Measurements from ENCODE around the gene TMBIM1. TPM values are rescaled to one million over a fixed set of nuclear protein-coding genes. Genes with fewer than 3 reads are reported as not detected.

The TMBIM1 gene
- 107 and 185 TPM in 2 replicates for total RNA-seq (ENCODE audit: low replicate concordance)

- peak; percentile 66 for DNase-seq (ENCODE audit: low read depth)
- H3K4me3 ChIP-seq (ENCODE audit: low read depth, low read length): peak within 1 kb of the TSS; percentile 93
- peak; percentile 53 for TF ChIP-seq CTCF (IDR thresholded peaks at IDR 0.05; ENCODE audit: insufficient read depth, low read length)
Observed at GRCh38 chr2:218292048-218293014, at the start of gene TMBIM1. Gene TMBIM1, minus strand, starts transcription at chr2:218292503. Its CDS starts 10,362 bp downstream, at chr2:218282141.

- DNase-seq (ENCODE audit: low read depth): no peak
- no peak for TF ChIP-seq CTCF (IDR thresholded peaks at IDR 0.05; ENCODE audit: insufficient read depth, low read length)
- H3K4me3 ChIP-seq (ENCODE audit: low read depth, low read length): no peak overlapping the region
Observed at GRCh38 chr2:218341381-218341780, 49.1 kb upstream of the TMBIM1 start.

GRCh38 chr2:218340656-218341055 lies 48.4 kb upstream of the TMBIM1 start:
- TF ChIP-seq CTCF (IDR thresholded peaks at IDR 0.05; ENCODE audit: insufficient read depth, low read length): no peak
- DNase-seq (ENCODE audit: low read depth): no peak
- H3K4me3 ChIP-seq (ENCODE audit: low read depth, low read length): no peak overlapping the region

- no peak for TF ChIP-seq CTCF (IDR thresholded peaks at IDR 0.05; ENCODE audit: insufficient read depth, low read length)
- no peak overlapping the region for H3K4me3 ChIP-seq (ENCODE audit: low read depth, low read length)
- no peak for DNase-seq (ENCODE audit: low read depth)
Observed at GRCh38 chr2:218334531-218334930, 42.2 kb upstream of the TMBIM1 start.

- H3K4me3 ChIP-seq (ENCODE audit: low read depth, low read length): no peak overlapping the region
- DNase-seq (ENCODE audit: low read depth): no peak
- TF ChIP-seq CTCF (IDR thresholded peaks at IDR 0.05; ENCODE audit: insufficient read depth, low read length): no peak
Observed at GRCh38 chr2:218332920-218333645, 40.8 kb upstream of the TMBIM1 start.

GRCh38 chr2:218332288-218332687 lies 40.0 kb upstream of the TMBIM1 start:
- no peak overlapping the region for H3K4me3 ChIP-seq (ENCODE audit: low read depth, low read length)
- DNase-seq (ENCODE audit: low read depth): no peak
- no peak for TF ChIP-seq CTCF (IDR thresholded peaks at IDR 0.05; ENCODE audit: insufficient read depth, low read length)

Data from fibroblast of the aortic adventitia (primary cell).